Measurements from ENCODE around the gene ZNF655. TPM values are rescaled to one million over a fixed set of nuclear protein-coding genes. Genes with fewer than 3 reads are reported as not detected.
"Not testable (repeated sequence)": the region's sequence is repeated elsewhere in the genome, so short reads cannot be mapped to it uniquely, and the experiment has no call there.

The ZNF655 gene
- total RNA-seq, 1 donor from 2014 or later, result 74.0 TPM

- H3K4me1 Mint-ChIP-seq (ENCODE audit: low read depth, unreplicated experiment), result no peaks in the 10 kb centered on the region
- TF ChIP-seq, protein P1, sequence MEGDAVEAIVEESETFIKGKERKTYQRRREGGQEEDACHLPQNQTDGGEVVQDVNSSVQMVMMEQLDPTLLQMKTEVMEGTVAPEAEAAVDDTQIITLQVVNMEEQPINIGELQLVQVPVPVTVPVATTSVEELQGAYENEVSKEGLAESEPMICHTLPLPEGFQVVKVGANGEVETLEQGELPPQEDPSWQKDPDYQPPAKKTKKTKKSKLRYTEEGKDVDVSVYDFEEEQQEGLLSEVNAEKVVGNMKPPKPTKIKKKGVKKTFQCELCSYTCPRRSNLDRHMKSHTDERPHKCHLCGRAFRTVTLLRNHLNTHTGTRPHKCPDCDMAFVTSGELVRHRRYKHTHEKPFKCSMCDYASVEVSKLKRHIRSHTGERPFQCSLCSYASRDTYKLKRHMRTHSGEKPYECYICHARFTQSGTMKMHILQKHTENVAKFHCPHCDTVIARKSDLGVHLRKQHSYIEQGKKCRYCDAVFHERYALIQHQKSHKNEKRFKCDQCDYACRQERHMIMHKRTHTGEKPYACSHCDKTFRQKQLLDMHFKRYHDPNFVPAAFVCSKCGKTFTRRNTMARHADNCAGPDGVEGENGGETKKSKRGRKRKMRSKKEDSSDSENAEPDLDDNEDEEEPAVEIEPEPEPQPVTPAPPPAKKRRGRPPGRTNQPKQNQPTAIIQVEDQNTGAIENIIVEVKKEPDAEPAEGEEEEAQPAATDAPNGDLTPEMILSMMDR (IDR thresholded peaks at IDR 0.05; ENCODE audit: partially characterized antibody, unreplicated experiment), result no peak
- H3K27ac Mint-ChIP-seq (ENCODE audit: unreplicated experiment), result no peak overlapping the region
- H3K27me3 Mint-ChIP-seq (ENCODE audit: unreplicated experiment), result no peaks in the 10 kb centered on the region
- H3K9me3 Mint-ChIP-seq (ENCODE audit: unreplicated experiment), result no peaks in the 10 kb centered on the region
- H3K4me3 Mint-ChIP-seq (ENCODE audit: unreplicated experiment), result no peak overlapping the region
- no peaks in the 10 kb centered on the region for H3K36me3 Mint-ChIP-seq (ENCODE audit: unreplicated experiment)
- no peak for DNase-seq
These were observed 13.3 kb downstream of the ZNF655 start for GRCh38 chr7:99571768-99572167.

DNA sequence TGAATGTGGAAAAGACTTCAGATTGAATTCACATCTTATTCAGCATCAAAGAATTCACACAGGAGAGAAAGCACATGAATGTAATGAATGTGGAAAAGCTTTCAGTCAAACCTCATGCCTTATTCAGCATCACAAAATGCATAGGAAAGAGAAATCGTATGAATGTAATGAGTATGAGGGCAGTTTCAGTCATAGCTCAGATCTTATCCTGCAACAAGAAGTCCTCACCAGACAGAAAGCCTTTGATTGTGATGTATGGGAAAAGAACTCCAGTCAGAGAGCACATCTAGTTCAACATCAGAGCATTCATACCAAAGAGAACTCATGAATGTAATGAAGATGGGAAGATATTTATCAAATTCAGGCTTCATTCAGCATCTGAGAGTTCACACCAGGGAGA, 14.8 kb downstream of the ZNF655 start:
- H3K27me3 Mint-ChIP-seq (ENCODE audit: unreplicated experiment), result no peaks in the 10 kb centered on the region
- no peak overlapping the region for H3K27ac Mint-ChIP-seq (ENCODE audit: unreplicated experiment)
- TF ChIP-seq, protein P1 (IDR thresholded peaks at IDR 0.05; ENCODE audit: partially characterized antibody, unreplicated experiment), result no peak
- no peaks in the 10 kb centered on the region for H3K4me1 Mint-ChIP-seq (ENCODE audit: low read depth, unreplicated experiment)
- DNase-seq, result no peak
- no peaks in the 10 kb centered on the region for H3K9me3 Mint-ChIP-seq (ENCODE audit: unreplicated experiment)
- H3K4me3 Mint-ChIP-seq (ENCODE audit: unreplicated experiment), result no peak overlapping the region
- no peaks in the 10 kb centered on the region for H3K36me3 Mint-ChIP-seq (ENCODE audit: unreplicated experiment)

- no peaks in the 10 kb centered on the region for H3K36me3 Mint-ChIP-seq (ENCODE audit: unreplicated experiment)
These were observed 17.8 kb downstream of the ZNF655 start for GRCh38 chr7:99576251-99576650.

DNA sequence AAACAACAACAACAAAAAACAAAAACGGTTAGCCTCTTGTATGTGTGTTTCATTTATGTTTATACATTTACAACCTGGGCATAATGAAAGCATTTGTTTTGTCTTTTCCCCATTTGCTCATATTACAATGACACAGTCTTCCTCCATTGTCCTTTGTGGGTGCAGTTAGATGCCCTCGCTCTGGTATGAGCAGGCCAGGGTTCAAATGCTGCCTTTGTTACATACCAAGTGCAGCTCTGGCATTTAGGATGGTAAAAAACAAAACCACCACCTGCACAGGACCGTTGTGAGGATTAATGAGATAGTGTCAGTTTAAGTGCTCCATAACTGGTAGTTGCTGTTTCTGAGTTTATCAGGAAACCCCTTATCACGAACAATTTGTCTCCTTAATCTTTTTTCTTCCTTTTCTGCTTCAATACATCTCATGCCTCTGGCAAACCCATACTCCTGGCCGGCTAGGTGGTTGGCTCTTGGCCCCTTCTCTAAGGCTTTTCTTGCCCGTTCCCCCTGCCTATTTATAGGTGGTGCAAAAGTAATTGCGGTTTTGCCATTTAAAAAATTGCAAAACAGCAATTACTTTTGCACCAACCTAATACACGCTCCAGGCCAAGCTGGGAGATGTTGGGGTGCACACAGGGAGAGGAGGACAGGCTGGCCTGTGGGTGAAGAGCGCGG, 21.0 kb downstream of the ZNF655 start:
- H3K36me3 Mint-ChIP-seq (ENCODE audit: unreplicated experiment), result no peaks in the 10 kb centered on the region
- H3K9me3 Mint-ChIP-seq (ENCODE audit: unreplicated experiment), result peaks cover 2% of the 10 kb centered on the region
- H3K4me3 Mint-ChIP-seq (ENCODE audit: unreplicated experiment), result peak overlapping the region; percentile 94
- H3K27ac Mint-ChIP-seq (ENCODE audit: unreplicated experiment), result no peak overlapping the region
- peaks cover 5% of the 10 kb centered on the region for H3K27me3 Mint-ChIP-seq (ENCODE audit: unreplicated experiment)
- no peak for DNase-seq
- TF ChIP-seq, protein P1 (IDR thresholded peaks at IDR 0.05; ENCODE audit: partially characterized antibody, unreplicated experiment), result no peak
- peaks cover 1% of the 10 kb centered on the region for H3K4me1 Mint-ChIP-seq (ENCODE audit: low read depth, unreplicated experiment)

More at GRCh38 chr7:99576251-99576650, 17.8 kb downstream of the ZNF655 start:
- Mint-ChIP-seq H3K9me3 (ENCODE audit: unreplicated experiment) (peaks cover 2% of the 10 kb centered on the region), H3K27ac (ENCODE audit: unreplicated experiment) (no peak overlapping the region), H3K27me3 (ENCODE audit: unreplicated experiment) (peaks cover 3% of the 10 kb centered on the region), H3K4me1 (ENCODE audit: low read depth, unreplicated experiment) (peaks cover 1% of the 10 kb centered on the region), H3K4me3 (ENCODE audit: unreplicated experiment) (no peak overlapping the region)
- TF ChIP-seq, protein P1 (IDR thresholded peaks at IDR 0.05; ENCODE audit: partially characterized antibody, unreplicated experiment), result no peak
- DNase-seq, result no peak

DNA sequence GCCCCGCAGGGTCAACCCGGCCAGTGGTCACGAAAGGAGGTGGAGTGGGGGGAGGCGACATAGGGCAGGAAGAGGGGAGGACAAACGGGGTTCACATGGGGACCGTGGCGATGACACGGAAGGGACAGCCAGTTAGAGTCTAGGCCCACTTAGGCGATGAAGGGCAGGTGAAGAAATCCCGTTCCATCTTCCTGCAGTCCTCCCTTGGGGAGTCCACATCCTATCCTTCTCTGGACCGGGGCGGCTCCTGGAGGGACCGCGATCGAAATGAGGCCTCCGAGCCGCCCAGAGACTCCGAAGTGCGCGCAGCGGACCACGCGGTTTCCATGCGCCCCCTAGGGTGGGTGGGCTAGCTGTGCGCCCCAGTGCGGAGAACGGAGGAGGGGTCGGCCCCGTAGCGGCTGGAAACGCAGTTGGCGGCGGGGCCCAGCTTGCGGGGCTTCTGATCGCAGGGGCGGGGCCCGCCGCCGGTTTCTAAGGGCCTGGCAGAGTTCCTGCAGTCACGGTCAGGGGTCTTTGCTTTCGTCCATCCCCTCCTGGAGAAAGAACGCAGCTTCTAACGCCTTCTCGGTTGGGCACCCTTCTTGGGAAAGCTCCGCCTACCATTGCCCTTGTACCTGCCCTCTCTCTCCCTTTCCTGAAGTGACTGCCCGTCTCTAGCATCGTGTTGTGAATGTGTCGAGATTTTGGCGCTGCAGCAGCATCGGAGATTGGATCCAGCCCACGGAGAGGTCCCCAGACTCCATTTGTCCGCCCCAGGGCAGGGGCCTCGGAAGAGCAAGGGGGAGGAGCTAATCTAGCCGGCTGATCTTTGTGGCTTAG, 21.7 kb downstream of the ZNF655 start:
- TF ChIP-seq, protein P1 (IDR thresholded peaks at IDR 0.05; ENCODE audit: partially characterized antibody, unreplicated experiment), result peak; percentile 75
- Mint-ChIP-seq H3K4me3 (ENCODE audit: unreplicated experiment) (peak overlapping the region; percentile 94), H3K4me1 (ENCODE audit: low read depth, unreplicated experiment) (peaks cover 1% of the 10 kb centered on the region), H3K27me3 (ENCODE audit: unreplicated experiment) (peaks cover 5% of the 10 kb centered on the region), H3K36me3 (ENCODE audit: unreplicated experiment) (no peaks in the 10 kb centered on the region), H3K9me3 (ENCODE audit: unreplicated experiment) (peaks cover 2% of the 10 kb centered on the region), H3K27ac (ENCODE audit: unreplicated experiment) (peak overlapping the region; percentile 89)
- peak; percentile 87 for DNase-seq

DNA sequence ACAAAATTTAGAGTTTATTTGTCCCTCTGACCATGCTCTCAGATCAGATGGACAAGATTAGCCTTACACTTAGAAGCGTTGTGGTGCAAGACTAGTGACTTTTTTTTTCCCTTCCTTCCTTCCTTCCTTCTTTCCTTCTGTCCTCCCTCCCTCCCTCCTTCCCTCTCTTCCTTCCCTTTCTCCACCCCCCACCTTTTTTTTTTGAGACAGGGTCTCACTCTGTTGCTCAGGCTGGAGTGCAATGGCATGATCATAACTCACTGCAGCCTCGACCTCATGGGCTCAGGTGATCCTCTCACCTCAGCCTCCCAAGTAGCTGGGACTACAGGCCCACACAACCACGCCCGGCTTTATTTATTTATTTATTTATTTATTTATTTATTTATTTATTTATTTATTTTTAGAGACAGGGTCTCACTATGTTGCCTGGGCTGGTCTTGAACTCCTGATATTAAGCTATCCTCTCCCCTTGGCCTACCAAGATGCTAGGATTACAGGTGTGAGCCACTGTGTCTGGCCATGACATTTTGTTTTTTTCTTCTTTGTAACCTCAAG, 22.4 kb downstream of the ZNF655 start:
- not testable (repeated sequence) for DNase-seq; H3K36me3 Mint-ChIP-seq (ENCODE audit: unreplicated experiment)

More for the DNA sequence above, 22.4 kb downstream of the ZNF655 start:
- peak overlapping the region; percentile 89 for H3K27ac Mint-ChIP-seq (ENCODE audit: unreplicated experiment)
- H3K9me3 Mint-ChIP-seq (ENCODE audit: unreplicated experiment); H3K27me3 Mint-ChIP-seq (ENCODE audit: unreplicated experiment); H3K4me1 Mint-ChIP-seq (ENCODE audit: low read depth, unreplicated experiment): not testable (repeated sequence)
- peak overlapping the region; percentile 94 for H3K4me3 Mint-ChIP-seq (ENCODE audit: unreplicated experiment)

Measured in glutamatergic neuron (in vitro differentiated cells).